GM13976 (cell line): ENCODE measurements around the gene SERPINB1.

Source experiments
- DNase-seq: peaks from one replicate; pipeline ENCODE4 v3.0.0; 2012; ENCODE audit warnings: low spot score
- CTCF ChIP-seq: IDR thresholded peaks from 2 replicates; pipeline ENCODE4 v1.5.1; 2012; ENCODE audit warnings: borderline replicate concordance, mild to moderate bottlenecking; ENCODE audit not compliant: insufficient read depth; ENCODE audit errors: extremely low read depth, missing control alignments, control extremely low read depth
- in situ Hi-C: fragments of 300-500 bp; cut with MboI; formaldehyde crosslinking; loops from one replicate; pipeline ENCODE4 v1.12.0; 2022; ENCODE audit warnings: low sequenced_read_pairs, mixed read lengths, inconsistent platforms; ENCODE audit not compliant: unreplicated experiment

Gene SERPINB1

GRCh38 chr6:2826131-2826530 lies 15.5 kb downstream of the SERPINB1 start:
- no peak for TF ChIP-seq CTCF
- no peak for DNase-seq
- in situ Hi-C loops = no loop called here

GRCh38 chr6:2823104-2823850 lies 18.4 kb downstream of the SERPINB1 start:
- DNase-seq = no peak
- in situ Hi-C loops = no loop called here
- no peak for TF ChIP-seq CTCF

GRCh38 chr6:2821554-2821953 lies 20.1 kb downstream of the SERPINB1 start:
- no peak for DNase-seq
- in situ Hi-C loops = no loop called here
- TF ChIP-seq CTCF = no peak

- DNase-seq = no peak
- no peak for TF ChIP-seq CTCF
- in situ Hi-C loops = no loop called here
These were observed 21.2 kb downstream of the SERPINB1 start for GRCh38 chr6:2820415-2820814.

GRCh38 chr6:2819978-2820377 lies 21.7 kb downstream of the SERPINB1 start:
- in situ Hi-C loops = no loop called here
- no peak for TF ChIP-seq CTCF
- no peak for DNase-seq

GRCh38 chr6:2819115-2819514 lies 22.5 kb downstream of the SERPINB1 start:
- in situ Hi-C loops = no loop called here
- DNase-seq = no peak
- no peak for TF ChIP-seq CTCF
